Left ventricle myocardium inferior (tissue), 1 donor: ENCODE measurements around the gene FBLN5. TPM values are rescaled to one million over a fixed set of nuclear protein-coding genes. Genes with fewer than 3 reads are reported as not detected.

Source experiments
- DNase-seq: peaks from one replicate; pipeline ENCODE4 v3.0.0-alpha.2; 2020
- H3K27ac ChIP-seq: fragments of 200-600 bp; replicated peaks from 2 replicates; pipeline ENCODE4 v1.8.0; 2021
- H3K27me3 ChIP-seq: fragments of 200-600 bp; 2 replicates; pipeline ENCODE4 v1.8.0; 2021; ENCODE audit warnings: low read depth
- H3K36me3 ChIP-seq: fragments of 200-600 bp; 2 replicates; pipeline ENCODE4 v1.8.0; 2021
- H3K4me1 ChIP-seq: fragments of 200-600 bp; 2 replicates; pipeline ENCODE4 v1.8.0; 2021
- H3K4me3 ChIP-seq: fragments of 200-600 bp; 2 replicates; pipeline ENCODE4 v1.8.0; 2021; ENCODE audit warnings: mild to moderate bottlenecking, moderate library complexity
- H3K9me3 ChIP-seq: fragments of 200-600 bp; replicated peaks from 2 replicates; pipeline ENCODE4 v1.8.0; 2021
- intact Hi-C: fragments of 100-400 bp; cut with micrococcal nuclease; formaldehyde crosslinking; loops from one replicate; pipeline ENCODE4 v1.11.0; 2022
- total RNA-seq: library from RNA; stranded (reverse); fragmentation: NEBNext Ultra II Directional; extraction: Animal tissue kit (Norgen Biotek cat#: 25700); gene quantifications from one replicate; pipeline ENCODE4 v1.2.1, GENCODE V29; 2021
- TF ChIP-seq, protein P1 (sequence below): fragments of 200-600 bp; IDR thresholded peaks from 2 replicates; pipeline ENCODE4 v1.8.0; 2021; ENCODE audit warnings: antibody characterized with exemption, mild to moderate bottlenecking, borderline replicate concordance
- donor health status: DM: no; HTN: yes; CAD: no; lungs with severe emphysema.

Gene FBLN5
- total RNA-seq, 1 donor from 2014 or later, result 62.5 TPM

DNA sequence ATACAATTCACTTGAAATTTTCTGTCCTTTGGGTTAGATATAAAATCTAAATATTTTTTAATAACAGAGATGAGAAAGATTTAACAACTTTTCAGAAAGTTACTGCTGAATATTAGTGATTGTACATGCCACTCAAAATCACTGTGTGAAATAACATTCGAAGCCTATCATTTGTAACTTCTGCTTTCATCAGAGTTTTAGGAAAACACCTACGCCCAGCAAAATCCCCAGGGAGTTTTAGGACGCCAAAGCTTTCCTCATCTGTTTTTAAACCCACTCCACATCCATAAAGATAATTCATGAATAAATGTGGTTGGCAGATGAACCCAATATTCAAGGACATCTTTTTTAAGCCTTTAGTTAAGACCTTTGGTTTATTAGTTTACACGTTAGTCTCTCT, 104.1 kb downstream of the FBLN5 start:
- no peaks in the 10 kb centered on the region for H3K9me3 ChIP-seq
- H3K4me3 ChIP-seq, result no peak overlapping the region
- TF ChIP-seq, protein P1, sequence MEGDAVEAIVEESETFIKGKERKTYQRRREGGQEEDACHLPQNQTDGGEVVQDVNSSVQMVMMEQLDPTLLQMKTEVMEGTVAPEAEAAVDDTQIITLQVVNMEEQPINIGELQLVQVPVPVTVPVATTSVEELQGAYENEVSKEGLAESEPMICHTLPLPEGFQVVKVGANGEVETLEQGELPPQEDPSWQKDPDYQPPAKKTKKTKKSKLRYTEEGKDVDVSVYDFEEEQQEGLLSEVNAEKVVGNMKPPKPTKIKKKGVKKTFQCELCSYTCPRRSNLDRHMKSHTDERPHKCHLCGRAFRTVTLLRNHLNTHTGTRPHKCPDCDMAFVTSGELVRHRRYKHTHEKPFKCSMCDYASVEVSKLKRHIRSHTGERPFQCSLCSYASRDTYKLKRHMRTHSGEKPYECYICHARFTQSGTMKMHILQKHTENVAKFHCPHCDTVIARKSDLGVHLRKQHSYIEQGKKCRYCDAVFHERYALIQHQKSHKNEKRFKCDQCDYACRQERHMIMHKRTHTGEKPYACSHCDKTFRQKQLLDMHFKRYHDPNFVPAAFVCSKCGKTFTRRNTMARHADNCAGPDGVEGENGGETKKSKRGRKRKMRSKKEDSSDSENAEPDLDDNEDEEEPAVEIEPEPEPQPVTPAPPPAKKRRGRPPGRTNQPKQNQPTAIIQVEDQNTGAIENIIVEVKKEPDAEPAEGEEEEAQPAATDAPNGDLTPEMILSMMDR, result no peak
- H3K27me3 ChIP-seq, result peaks cover 59% of the 10 kb centered on the region
- DNase-seq, result no peak
- intact Hi-C loops, result no loop called here
- no peaks in the 10 kb centered on the region for H3K36me3 ChIP-seq
- no peaks in the 10 kb centered on the region for H3K4me1 ChIP-seq
- H3K27ac ChIP-seq, result no peak overlapping the region

DNA sequence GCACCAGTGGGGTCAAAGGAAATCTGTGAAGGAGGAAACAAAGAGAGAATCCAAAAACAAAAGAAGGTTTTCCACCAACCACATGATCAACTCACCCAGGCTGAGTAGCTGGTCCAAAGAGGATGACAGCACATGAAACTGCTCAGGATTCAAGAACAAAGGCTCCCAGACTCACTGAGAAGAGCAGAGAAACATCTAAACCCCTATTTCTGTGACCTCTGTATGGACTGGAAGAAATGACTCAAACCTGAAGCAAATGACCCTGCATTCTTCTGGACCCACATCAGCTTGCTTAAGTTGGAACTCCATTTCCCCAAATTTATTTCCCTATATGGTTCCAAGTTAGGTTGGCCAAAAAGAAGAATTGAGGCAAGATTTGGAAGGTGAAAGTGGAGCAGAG, 106.4 kb downstream of the FBLN5 start:
- intact Hi-C loops, result no loop called here
- Histone ChIP-seq H3K4me3 (no peak overlapping the region), H3K9me3 (no peaks in the 10 kb centered on the region), H3K4me1 (peaks cover 12% of the 10 kb centered on the region), H3K27ac (no peak overlapping the region), H3K36me3 (no peaks in the 10 kb centered on the region), H3K27me3 (peaks cover 78% of the 10 kb centered on the region)
- TF ChIP-seq, protein P1, result no peak
- DNase-seq, result no peak

DNA sequence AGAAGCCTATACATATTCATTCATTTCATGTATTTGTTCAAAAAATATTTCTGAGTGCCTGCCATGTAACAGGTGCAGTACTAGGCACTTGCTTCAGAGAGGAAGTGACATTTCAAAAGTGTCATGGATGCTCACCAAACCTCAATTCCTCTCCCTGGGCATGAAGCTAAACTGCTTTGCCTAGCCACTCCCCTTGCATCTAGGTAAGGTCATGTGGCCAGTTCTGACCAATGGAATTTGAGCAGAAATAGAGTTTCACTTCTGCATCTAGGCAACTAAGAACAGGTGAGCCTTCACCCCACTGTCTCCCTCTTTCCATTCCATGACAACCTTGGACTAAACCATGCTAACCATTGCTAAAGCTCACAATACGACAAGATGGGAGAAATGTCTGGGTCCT, 107.7 kb downstream of the FBLN5 start:
- peaks cover 91% of the 10 kb centered on the region for H3K27me3 ChIP-seq
- intact Hi-C loops, result no loop called here

DNA sequence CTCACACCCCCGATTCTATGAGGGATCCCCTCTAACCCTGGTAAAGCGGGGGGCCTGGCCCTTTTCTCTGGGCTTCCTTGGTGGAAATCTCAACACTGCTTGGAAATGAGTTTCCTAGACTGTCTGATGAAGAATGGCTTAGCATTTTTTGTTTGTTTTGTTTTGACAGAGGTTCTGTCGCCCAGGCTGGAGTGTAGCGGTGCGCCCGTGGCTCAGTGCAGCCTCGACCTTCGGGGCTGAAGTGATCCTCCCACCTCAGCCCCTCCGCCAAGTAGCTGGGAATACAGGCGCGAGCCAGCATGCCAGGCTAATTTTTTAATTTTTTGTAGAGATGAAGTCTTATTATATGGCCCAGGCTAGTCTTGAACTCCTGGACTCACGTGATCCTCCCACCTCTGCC, 110.4 kb downstream of the FBLN5 start:
- H3K4me3 ChIP-seq, result peak overlapping the region; percentile 69
- TF ChIP-seq, protein P1, result no peak
- peaks cover 15% of the 10 kb centered on the region for H3K4me1 ChIP-seq
- intact Hi-C loops, result no loop called here
- peak overlapping the region; percentile 81 for H3K27ac ChIP-seq
- H3K36me3 ChIP-seq, result no peaks in the 10 kb centered on the region
- no peaks in the 10 kb centered on the region for H3K9me3 ChIP-seq
- no peak for DNase-seq
- peaks cover 97% of the 10 kb centered on the region for H3K27me3 ChIP-seq

More for the DNA sequence above, 107.7 kb downstream of the FBLN5 start:
- DNase-seq, result no peak
- H3K9me3 ChIP-seq, result no peaks in the 10 kb centered on the region
- no peak overlapping the region for H3K27ac ChIP-seq
- H3K4me1 ChIP-seq, result peaks cover 15% of the 10 kb centered on the region
- H3K4me3 ChIP-seq, result no peak overlapping the region
- H3K36me3 ChIP-seq, result no peaks in the 10 kb centered on the region
- TF ChIP-seq, protein P1, result no peak

DNA sequence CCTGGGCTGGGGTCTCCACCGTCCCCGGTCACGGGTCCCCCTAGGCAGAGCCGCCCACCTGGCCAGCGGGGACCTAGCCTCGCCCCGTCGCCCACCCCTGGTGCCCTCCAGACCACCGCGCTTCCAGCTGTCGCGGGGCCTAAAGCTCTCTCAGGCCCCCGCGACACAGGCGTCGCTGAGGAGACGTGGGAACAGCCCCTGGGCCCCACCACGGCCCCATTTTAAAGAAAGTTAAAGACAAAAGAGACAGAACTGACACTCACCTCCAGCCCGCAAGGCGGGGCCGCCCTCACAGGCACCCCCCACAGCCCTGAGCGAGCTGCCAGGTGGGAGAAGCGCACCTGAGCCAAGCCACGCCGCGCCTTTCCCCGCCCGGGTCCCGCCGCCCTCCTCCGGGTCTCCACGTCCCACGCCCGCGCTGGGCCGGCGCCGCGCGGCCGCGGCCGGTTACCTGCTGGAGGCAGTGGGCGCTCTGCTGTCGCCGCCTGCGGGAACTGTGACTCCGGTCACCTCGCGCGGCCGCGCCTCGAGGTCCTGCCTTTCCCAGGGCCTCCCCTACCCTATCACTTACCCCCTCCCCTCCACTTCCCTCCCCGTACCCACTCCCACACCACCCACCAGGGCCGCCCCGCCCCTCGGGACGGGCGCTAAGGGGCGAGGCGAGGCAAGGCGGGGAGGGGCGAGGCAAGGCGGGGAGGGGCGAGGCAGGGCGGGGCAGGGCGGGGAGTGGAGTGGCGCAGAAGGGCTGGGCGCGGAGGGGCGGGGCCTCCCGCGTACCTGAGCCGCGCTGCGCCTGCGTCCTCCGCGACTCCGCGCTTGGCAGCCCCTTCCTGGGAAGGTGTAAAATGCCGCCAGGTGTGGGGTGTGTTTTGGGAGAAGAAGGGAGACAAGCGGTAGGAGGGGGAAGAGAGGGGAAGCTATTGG, 111.3 kb downstream of the FBLN5 start:
- Histone ChIP-seq H3K4me3 (peak overlapping the region; percentile 69), H3K27ac (peak overlapping the region; percentile 81), H3K27me3 (peaks cover 93% of the 10 kb centered on the region), H3K4me1 (peaks cover 15% of the 10 kb centered on the region), H3K36me3 (no peaks in the 10 kb centered on the region), H3K9me3 (no peaks in the 10 kb centered on the region)
- TF ChIP-seq, protein P1, result no peak
- peak; percentile 62 for DNase-seq
- intact Hi-C loops, result no loop called here
